GM10248 (cell line): Measurements from ENCODE around the gene EFEMP1.

ENCODE experiments used
- CTCF ChIA-PET: fragments of 300-600 bp; sonication (Branson Sonifier 250); formaldehyde crosslinking; extraction: SDS; loops from one replicate; lab custom pipeline; 2021; ENCODE audit warnings: antibody characterized with exemption; lab: Yijun Ruan, JAX
- POLR2A ChIA-PET: fragments of 350-650 bp; sonication (Branson Sonifier 250); formaldehyde crosslinking; extraction: SDS; loops from one replicate; lab custom pipeline; 2020; ENCODE audit warnings: antibody characterized with exemption; lab: Yijun Ruan, JAX
- DNase-seq: peaks from one replicate; pipeline ENCODE4 v3.0.0; 2012; ENCODE audit errors: extremely low spot score
- TF ChIP-seq, protein P1 (sequence below): IDR thresholded peaks from 2 replicates; pipeline ENCODE4 v1.5.1; 2012; ENCODE audit warnings: mild to moderate bottlenecking, low read depth; ENCODE audit errors: extremely low read depth, missing control alignments, control extremely low read depth

Gene EFEMP1

DNA sequence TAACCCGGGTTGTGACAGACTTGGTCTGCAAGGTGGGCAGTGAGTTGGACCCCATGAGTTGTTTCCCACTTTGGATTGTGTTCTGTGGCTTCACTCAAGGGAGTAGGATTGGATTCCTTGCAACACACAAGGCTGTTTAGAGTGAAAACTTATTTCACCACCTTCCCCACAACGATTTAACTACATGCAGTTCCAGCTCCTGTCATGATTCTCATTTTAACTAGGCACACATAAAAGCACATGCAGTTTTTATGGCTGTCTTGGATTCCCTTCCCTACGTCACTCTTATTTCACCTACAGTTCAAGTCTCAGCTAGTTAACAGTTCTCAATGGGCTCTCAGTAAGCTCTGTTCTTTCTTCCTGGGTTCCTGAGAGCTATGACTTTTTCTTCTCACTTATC lies 15.9 kb downstream of the EFEMP1 start:
- ChIA-PET POLR2A (no interaction called here), CTCF (interaction anchor here (1.8 kb wide), 1 partner anchor 10 kb away, joined by 5 read pairs; no protein-coding TSS in a partner anchor)
- no peak for DNase-seq
- TF ChIP-seq, protein P1, sequence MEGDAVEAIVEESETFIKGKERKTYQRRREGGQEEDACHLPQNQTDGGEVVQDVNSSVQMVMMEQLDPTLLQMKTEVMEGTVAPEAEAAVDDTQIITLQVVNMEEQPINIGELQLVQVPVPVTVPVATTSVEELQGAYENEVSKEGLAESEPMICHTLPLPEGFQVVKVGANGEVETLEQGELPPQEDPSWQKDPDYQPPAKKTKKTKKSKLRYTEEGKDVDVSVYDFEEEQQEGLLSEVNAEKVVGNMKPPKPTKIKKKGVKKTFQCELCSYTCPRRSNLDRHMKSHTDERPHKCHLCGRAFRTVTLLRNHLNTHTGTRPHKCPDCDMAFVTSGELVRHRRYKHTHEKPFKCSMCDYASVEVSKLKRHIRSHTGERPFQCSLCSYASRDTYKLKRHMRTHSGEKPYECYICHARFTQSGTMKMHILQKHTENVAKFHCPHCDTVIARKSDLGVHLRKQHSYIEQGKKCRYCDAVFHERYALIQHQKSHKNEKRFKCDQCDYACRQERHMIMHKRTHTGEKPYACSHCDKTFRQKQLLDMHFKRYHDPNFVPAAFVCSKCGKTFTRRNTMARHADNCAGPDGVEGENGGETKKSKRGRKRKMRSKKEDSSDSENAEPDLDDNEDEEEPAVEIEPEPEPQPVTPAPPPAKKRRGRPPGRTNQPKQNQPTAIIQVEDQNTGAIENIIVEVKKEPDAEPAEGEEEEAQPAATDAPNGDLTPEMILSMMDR: no peak

DNA sequence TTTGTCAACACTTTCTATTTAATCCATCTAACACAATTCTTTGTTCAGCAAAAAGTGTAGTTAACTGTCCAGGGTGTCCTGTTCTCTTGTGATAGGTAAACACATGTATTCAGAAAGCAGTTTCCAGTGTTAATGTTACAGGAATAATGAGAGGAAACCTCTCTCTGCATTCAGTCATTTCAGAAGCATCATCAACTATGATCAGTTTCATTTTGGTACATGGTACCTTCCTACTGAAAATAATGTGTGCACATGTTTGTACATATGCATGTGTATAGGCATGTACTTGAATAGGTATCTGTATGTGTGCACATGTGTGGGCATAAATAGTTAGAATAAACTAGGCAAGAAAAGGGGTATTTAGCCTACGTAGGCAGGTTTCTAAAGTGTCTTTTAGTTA lies 16.6 kb downstream of the EFEMP1 start:
- TF ChIP-seq, protein P1: no peak
- CTCF ChIA-PET: no interaction called here
- no peak for DNase-seq
- POLR2A ChIA-PET: no interaction called here

DNA sequence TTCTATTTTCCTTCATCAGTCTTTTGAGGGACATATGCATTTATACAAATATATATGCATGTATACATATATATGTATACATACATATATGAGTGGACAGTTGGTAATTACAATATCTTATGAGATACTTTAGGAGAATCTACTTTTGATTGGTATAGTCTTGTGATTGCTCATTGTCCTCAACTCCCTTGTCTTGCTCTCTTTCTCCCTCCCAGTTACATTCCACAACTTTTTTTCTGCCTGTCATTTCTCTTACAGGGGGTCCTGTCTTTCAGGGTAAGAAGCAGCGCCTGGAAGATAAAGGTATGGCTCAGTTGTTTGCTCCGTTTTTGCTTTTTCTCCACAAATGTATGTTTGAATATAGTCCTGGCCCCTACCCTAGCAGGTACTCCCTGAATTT lies 19.9 kb downstream of the EFEMP1 start:
- ChIA-PET CTCF (interaction anchor here (1.3 kb wide), 1 partner anchor 10 kb away, joined by 4 read pairs; no protein-coding TSS in a partner anchor), POLR2A (no interaction called here)
- TF ChIP-seq, protein P1: no peak
- no peak for DNase-seq

DNA sequence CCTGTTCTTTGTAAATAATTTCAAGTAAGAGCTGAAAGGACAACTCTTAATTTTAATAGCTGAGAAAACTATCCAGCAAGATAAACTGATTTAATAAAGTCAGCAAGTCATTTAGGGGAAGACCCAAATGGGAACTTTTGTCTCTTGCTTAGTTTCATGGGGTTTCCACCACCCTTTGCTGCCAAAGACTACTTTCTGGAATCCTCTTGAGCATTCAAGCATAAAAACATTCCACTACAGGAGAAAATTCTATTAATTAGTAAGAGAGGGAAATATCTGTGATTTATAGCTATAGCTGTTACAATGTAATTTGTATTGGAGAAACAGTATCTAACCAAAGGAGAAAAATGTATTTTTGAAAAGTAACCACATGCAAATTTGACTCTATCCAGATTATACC lies 20.6 kb downstream of the EFEMP1 start:
- TF ChIP-seq, protein P1: no peak
- ChIA-PET POLR2A (no interaction called here), CTCF (interaction anchor here (1.1 to 1.3 kb wide), 2 partner anchors 9 to 11 kb away, joined by 3 to 4 read pairs; no protein-coding TSS in a partner anchor)
- DNase-seq: no peak

DNA sequence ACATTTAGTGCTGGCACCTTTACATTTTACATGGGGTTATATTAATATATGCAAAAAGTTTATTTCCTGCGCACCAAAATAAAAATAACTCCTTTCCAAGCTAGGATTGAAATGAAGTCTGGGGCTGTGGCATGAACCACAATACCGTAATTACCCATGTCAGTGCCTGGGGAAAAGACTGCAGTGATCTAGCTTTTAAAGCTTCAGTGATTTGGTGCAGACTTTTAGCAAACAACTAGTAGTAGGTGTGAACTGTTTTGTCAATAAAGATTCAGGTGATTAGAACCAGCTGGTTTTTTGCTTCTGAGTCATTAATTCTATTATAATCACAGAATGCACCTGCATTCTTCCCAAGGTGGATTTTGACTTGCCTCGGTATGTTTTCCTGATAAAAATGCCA lies 21.2 kb downstream of the EFEMP1 start:
- ChIA-PET POLR2A (no interaction called here), CTCF (interaction anchor here (1.1 to 1.3 kb wide), 2 partner anchors 9 to 11 kb away, joined by 3 to 4 read pairs; no protein-coding TSS in a partner anchor)
- TF ChIP-seq, protein P1: no peak
- DNase-seq: no peak

DNA sequence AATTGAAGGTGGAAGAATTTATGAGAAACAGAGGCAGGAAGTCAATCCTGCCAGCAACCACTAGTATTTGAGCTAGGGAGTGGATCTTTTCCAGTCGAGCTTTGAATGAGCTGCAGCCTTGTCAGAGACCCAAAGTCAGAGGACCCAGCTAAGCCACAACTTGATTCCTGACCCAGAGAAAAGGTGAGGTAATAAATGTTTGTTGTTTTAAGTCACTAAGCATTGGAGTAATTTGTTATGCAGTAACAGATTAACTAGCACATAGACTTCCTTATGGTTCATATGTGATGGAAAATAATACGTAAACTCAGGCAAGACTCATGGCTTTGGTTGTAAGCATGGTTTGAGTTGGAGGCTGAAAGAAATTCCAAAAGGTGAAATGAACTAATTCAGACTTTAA lies 21.6 kb downstream of the EFEMP1 start:
- CTCF ChIA-PET: no interaction called here

More for the DNA sequence above, 21.6 kb downstream of the EFEMP1 start:
- no peak for DNase-seq
- TF ChIP-seq, protein P1: no peak
- POLR2A ChIA-PET: no interaction called here
